ENCODE data around the gene DAAM2.

Gene DAAM2

DNA sequence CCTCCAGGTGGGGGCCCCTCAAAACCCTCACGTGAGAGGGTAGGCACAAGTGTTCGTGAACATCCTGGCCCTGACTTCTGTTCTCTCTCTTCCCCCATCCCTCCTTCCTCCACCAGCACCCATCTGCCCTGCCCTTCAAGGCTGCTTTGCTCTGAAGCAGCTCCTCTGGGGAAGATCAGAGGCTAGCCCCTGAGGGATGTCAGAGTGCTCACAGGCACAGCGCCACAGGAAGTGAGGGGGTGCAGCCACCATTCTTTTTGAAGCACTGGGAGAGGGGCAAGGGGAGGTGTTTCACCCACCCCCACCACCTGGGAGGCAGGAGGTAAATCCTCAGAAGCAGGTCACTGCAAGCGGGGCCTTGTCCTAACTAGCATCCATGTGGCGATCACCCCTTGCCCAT, 130.6 kb downstream of the DAAM2 start:
- no peak for TF ChIP-seq Cebpa-rat (IDR thresholded peaks at IDR 0.05)
- Histone ChIP-seq H3K27me3 (no peaks in the 10 kb centered on the region), H3K9me3 (replicated peaks in 1 of 11) (no peaks in the 10 kb centered on the region), H3K36me3 (no peaks in the 10 kb centered on the region), H3K9ac (0 out of 22 replicates have a peak overlapping the region, but pooled peaks of 1 of the 11 experiments have one; percentile 9), H3K4me1 (peaks cover 9 to 17% (median 14%) of the 10 kb centered on the region in 10 experiments), H3K27ac (no peak overlapping the region), H3K4me3 (no peak overlapping the region), H4K20me1 (no peaks in the 10 kb centered on the region), H3K4me2 (peak overlapping the region in 10 of 11 experiments; percentile 15 to 55 (median 34); a peak in 15 of 22 replicates)

DNA sequence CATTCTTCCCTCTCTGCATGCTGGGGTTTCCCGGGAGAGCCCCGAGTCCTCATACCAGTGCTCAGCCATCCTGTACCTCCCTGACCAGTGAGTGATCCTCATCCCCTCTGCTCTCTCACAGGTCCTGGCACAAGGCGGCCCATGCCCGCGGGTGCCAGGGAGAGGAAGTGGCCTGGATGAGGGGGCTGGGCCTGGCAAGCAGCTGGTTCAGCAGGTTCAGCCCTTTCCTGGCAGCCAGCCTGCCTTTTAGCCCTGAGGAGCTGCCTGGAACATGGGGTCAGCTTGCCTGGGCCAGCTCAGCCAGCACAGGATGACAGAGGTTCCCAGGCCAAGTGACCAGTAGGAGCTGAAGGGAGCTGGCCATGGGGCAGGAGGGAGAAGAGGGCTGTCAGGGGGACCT, 131.2 kb downstream of the DAAM2 start:
- Histone ChIP-seq H3K27ac (peak overlapping the region in 1 of 11 experiments; percentile 8; a peak in 1 of 22 replicates), H3K9me3 (replicated peaks in 1 of 11) (no peaks in the 10 kb centered on the region), H3K4me2 (peak overlapping the region in 10 of 11 experiments; percentile 15 to 55 (median 34); a peak in 16 of 22 replicates), H3K27me3 (no peaks in the 10 kb centered on the region), H3K4me1 (peaks cover 9 to 17% (median 14%) of the 10 kb centered on the region in 10 experiments), H3K9ac (0 out of 22 replicates have a peak overlapping the region, but pooled peaks of 1 of the 11 experiments have one; percentile 9), H3K36me3 (no peaks in the 10 kb centered on the region), H4K20me1 (no peaks in the 10 kb centered on the region), H3K4me3 (no peak overlapping the region)
- no peak for TF ChIP-seq Cebpa-rat (IDR thresholded peaks at IDR 0.05)

- no peaks in the 10 kb centered on the region for H4K20me1 ChIP-seq
- no peaks in the 10 kb centered on the region for H3K36me3 ChIP-seq
- H3K4me1 ChIP-seq = peaks cover 9 to 17% (median 14%) of the 10 kb centered on the region in 10 experiments
- H3K27ac ChIP-seq = peak overlapping the region in 1 of 11 experiments; percentile 8; a peak in 1 of 22 replicates
- no peaks in the 10 kb centered on the region for H3K9me3 ChIP-seq (replicated peaks in 1 of 11)
- no peaks in the 10 kb centered on the region for H3K27me3 ChIP-seq
- peak overlapping the region in 7 of 11 experiments; percentile 20 to 55 (median 38); a peak in 10 of 22 replicates for H3K4me2 ChIP-seq
- H3K9ac ChIP-seq = no peak overlapping the region
- no peak for TF ChIP-seq Cebpa-rat (IDR thresholded peaks at IDR 0.05)
- no peak overlapping the region for H3K4me3 ChIP-seq
Observed at GRCh38 chr6:39923861-39924260, 131.7 kb downstream of the DAAM2 start.

GRCh38 chr6:39924283-39924682, 132.1 kb downstream of the DAAM2 start:
- Histone ChIP-seq H3K4me3 (no peak overlapping the region), H3K27ac (no peak overlapping the region), H3K36me3 (no peaks in the 10 kb centered on the region), H3K4me2 (no peak overlapping the region), H3K27me3 (no peaks in the 10 kb centered on the region), H4K20me1 (no peaks in the 10 kb centered on the region), H3K9me3 (replicated peaks in 1 of 11) (no peaks in the 10 kb centered on the region), H3K4me1 (peaks cover 9 to 17% (median 14%) of the 10 kb centered on the region in 10 experiments), H3K9ac (no peak overlapping the region)
- no peak for TF ChIP-seq Cebpa-rat (IDR thresholded peaks at IDR 0.05)

GRCh38 chr6:39925191-39925930, 133.2 kb downstream of the DAAM2 start:
- H3K4me3 ChIP-seq = no peak overlapping the region
- H3K4me1 ChIP-seq = peaks cover 9 to 17% (median 14%) of the 10 kb centered on the region in 10 experiments
- no peaks in the 10 kb centered on the region for H4K20me1 ChIP-seq
- no peaks in the 10 kb centered on the region for H3K36me3 ChIP-seq
- TF ChIP-seq Cebpa-rat (IDR thresholded peaks at IDR 0.05) = no peak
- no peaks in the 10 kb centered on the region for H3K27me3 ChIP-seq
- no peak overlapping the region for H3K27ac ChIP-seq
- no peaks in the 10 kb centered on the region for H3K9me3 ChIP-seq (replicated peaks in 1 of 11)
- no peak overlapping the region for H3K4me2 ChIP-seq
- H3K9ac ChIP-seq = no peak overlapping the region

DNA sequence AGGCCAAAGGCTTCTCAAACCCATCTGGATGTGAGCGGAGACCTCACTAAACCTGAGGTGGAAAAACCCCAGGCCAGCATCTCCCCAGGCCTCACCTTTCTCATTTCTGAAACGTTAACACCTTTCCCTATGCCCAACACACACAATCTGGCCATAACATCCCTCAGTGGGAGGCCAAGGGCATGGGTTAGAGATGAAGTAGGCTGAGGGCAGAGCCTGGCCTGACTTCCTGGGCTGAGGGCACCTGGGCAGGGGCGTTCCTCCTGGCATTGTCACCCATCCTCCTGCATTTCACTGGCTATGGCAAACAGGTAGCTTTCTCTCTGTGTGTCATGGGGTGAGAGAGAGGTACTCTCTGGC, 133.7 kb downstream of the DAAM2 start:
- no peaks in the 10 kb centered on the region for H4K20me1 ChIP-seq
- H3K36me3 ChIP-seq = no peaks in the 10 kb centered on the region
- H3K4me1 ChIP-seq = peaks cover 9 to 17% (median 14%) of the 10 kb centered on the region in 10 experiments
- H3K9ac ChIP-seq = no peak overlapping the region
- no peak overlapping the region for H3K4me3 ChIP-seq
- no peak overlapping the region for H3K4me2 ChIP-seq
- H3K27ac ChIP-seq = no peak overlapping the region
- TF ChIP-seq Cebpa-rat (IDR thresholded peaks at IDR 0.05) = no peak
- H3K9me3 ChIP-seq (replicated peaks in 1 of 11) = no peaks in the 10 kb centered on the region
- H3K27me3 ChIP-seq = no peaks in the 10 kb centered on the region

- Histone ChIP-seq H3K36me3 (no peaks in the 10 kb centered on the region), H3K9me3 (replicated peaks in 1 of 11) (no peaks in the 10 kb centered on the region), H3K4me3 (no peak overlapping the region), H4K20me1 (no peaks in the 10 kb centered on the region), H3K4me1 (peaks cover 9 to 17% (median 14%) of the 10 kb centered on the region in 10 experiments), H3K27ac (no peak overlapping the region), H3K27me3 (no peaks in the 10 kb centered on the region), H3K4me2 (no peak overlapping the region), H3K9ac (no peak overlapping the region)
- no peak for TF ChIP-seq Cebpa-rat (IDR thresholded peaks at IDR 0.05)
Observed at GRCh38 chr6:39926668-39927067, 134.5 kb downstream of the DAAM2 start.

DNA sequence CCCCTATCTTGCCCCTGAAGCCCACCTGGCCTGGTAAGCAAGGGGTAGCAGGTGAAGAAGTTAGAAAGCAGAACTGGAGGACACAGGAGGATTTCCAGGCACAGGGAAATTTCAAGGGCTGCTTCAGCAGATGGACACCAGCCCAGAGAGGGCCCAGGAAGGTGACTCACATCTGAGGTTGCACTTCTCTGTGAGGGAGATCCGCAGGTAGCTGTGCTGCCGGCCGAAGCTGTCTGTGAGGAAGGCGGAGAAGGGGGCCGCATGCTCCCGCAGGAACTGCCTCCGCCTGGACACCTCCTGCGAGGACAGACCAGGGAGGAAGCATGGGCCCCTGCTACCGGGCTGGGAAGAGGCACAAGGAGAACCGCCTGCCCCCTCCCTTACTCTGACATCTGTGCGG, 135.0 kb downstream of the DAAM2 start:
- no peak for TF ChIP-seq Cebpa-rat (IDR thresholded peaks at IDR 0.05)
- Histone ChIP-seq H3K4me1 (peaks cover 9 to 17% (median 14%) of the 10 kb centered on the region in 10 experiments), H3K9ac (no peak overlapping the region), H3K9me3 (replicated peaks in 1 of 11) (no peaks in the 10 kb centered on the region), H3K36me3 (no peaks in the 10 kb centered on the region), H3K27me3 (no peaks in the 10 kb centered on the region), H3K4me2 (no peak overlapping the region), H3K4me3 (no peak overlapping the region), H4K20me1 (no peaks in the 10 kb centered on the region), H3K27ac (no peak overlapping the region)

DNA sequence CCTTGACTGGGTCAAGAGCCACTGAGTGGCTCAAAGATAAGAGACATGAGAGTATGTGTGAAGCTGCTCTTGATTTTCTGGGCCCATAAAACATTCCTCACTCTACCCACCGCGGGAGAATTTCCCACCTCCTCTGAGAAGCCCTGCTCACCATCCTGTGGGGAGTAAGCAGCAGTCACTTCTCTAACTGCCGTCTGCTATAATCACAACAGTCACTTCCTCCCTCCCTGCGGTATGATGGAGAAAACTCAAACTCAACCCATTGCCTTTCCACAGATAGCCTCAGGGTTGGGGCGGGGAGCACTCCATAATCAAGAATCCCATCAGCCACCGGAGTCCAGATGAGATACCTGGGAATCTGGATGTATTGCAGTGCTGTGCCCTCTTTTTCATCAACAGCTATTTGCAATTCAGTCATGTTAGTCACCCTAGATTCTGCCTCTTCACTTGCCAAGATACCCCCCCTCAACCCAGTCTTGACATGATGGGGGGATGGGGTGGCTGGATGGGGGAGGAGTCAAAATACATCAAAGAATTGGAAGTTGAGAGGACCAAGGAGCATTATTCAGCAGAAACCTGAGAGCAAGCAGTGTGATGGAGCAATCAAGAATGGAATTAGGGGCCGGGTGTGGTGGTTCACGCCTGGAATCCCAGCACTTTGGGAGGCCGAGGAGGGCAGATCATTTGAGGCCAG, 137.0 kb downstream of the DAAM2 start:
- Histone ChIP-seq H3K9me3 (replicated peaks in 1 of 11) (0 out of 22 replicates have a peak, but pooled peaks cover 0 to 4% (median 0%) of the 10 kb centered on the region in 11 experiments), H3K27me3 (no peaks in the 10 kb centered on the region), H3K4me2 (no peak overlapping the region), H3K4me1 (no peaks in the 10 kb centered on the region), H4K20me1 (no peaks in the 10 kb centered on the region), H3K36me3 (no peaks in the 10 kb centered on the region), H3K27ac (no peak overlapping the region), H3K4me3 (no peak overlapping the region), H3K9ac (no peak overlapping the region)
- no peak for TF ChIP-seq Cebpa-rat (IDR thresholded peaks at IDR 0.05)

Data from BLaER1 treated with 17β-estradiol and CSF1 and Interleukin-3, amounts not matched to agents 10 nM and 100 nM (cell line).